Gastrocnemius medialis (tissue), 4 donors: Measurements from ENCODE around the gene CFAP299. TPM values are rescaled to one million over a fixed set of nuclear protein-coding genes. Genes with fewer than 3 reads are reported as not detected.

Experiments used
- ATAC-seq, 2 donors: fragments of 150-250 bp; one replicate each; pipeline ENCODE4 v1.9.1; 2016
- DNase-seq, 2 donors: peaks; one replicate each; pipeline ENCODE4 v3.0.0-alpha.2; 2019
- H3K27ac ChIP-seq, 4 donors: fragments of 200-600 bp; sonication (generic); 1 replicate in 1 of 4; 2 replicates in 3 of 4; pipeline ENCODE4 v1.5.1; 2016 to 2018; ENCODE audit warnings: mild to moderate bottlenecking in 2 of 4, moderate library complexity in 1 of 4
- H3K27me3 ChIP-seq, 3 donors: fragments of 200-600 bp; sonication (generic) in 2 of 3; 1 replicate in 1 of 3; 2 replicates in 2 of 3; pipeline versions ENCODE4 v1.5.1 to v1.6.0; 2016 to 2019; ENCODE audit warnings: mild to moderate bottlenecking in 1 of 3, moderate library complexity in 1 of 3
- H3K36me3 ChIP-seq, 2 donors: fragments of 200-600 bp; sonication (generic) in 1 of 2; one replicate each; pipeline ENCODE4 v1.5.1; 2017 to 2018
- H3K4me1 ChIP-seq, 2 donors: fragments of 200-600 bp; sonication (generic) in 1 of 2; one replicate each; pipeline ENCODE4 v1.5.1; 2016 to 2017; ENCODE audit warnings: mild to moderate bottlenecking in 2 of 2
- H3K4me3 ChIP-seq, 4 donors: fragments of 200-600 bp; sonication (generic) in 3 of 4; 1 replicate in 1 of 4; 2 replicates in 3 of 4; pipeline ENCODE4 v1.5.1; 2016 to 2019; ENCODE audit warnings: mild to moderate bottlenecking in 2 of 4
- H3K9me3 ChIP-seq, 3 donors: fragments of 200-600 bp; sonication (generic) in 2 of 3; 1 replicate in 1 of 3; 2 replicates in 2 of 3; pipeline ENCODE4 v1.5.1; 2016 to 2019
- CTCF ChIP-seq, 5 experiments: fragments of 450-650 bp in 3 of 5; fragments of 200-600 bp in 2 of 5; sonication (generic) in 2 of 5; IDR thresholded peaks in 4 of 5; conservative IDR thresholded peaks in 1 of 5; 1 replicate in 4 of 5; 2 replicates in 1 of 5; pipeline ENCODE4 v1.5.1; 2016 to 2019; ENCODE audit warnings: antibody characterized with exemption in 5 of 5, mild to moderate bottlenecking in 3 of 5, moderate library complexity in 3 of 5
- POLR2A ChIP-seq, 2 donors: fragments of 450-650 bp; IDR thresholded peaks; one replicate each; pipeline ENCODE4 v1.6.1; 2017; ENCODE audit warnings: antibody characterized with exemption in 2 of 2, mild to moderate bottlenecking in 2 of 2, moderate library complexity in 2 of 2
- in situ Hi-C, 4 donors: fragments of 200-750 bp; cut with MboI; loops; one replicate each; pipeline versions ENCODE4 v1.15.0 to v1.8.0; 2017; ENCODE audit warnings: low sequenced_read_pairs in 4 of 4
- intact Hi-C: fragments of 100-400 bp; cut with DNase I; formaldehyde crosslinking; loops from one replicate; pipeline ENCODE4 v1.15.1; 2023; ENCODE audit warnings: low total_unique reads
- total RNA-seq, 4 donors: library from RNA; depleted of rRNA; stranded (reverse); fragments of >200 nt; gene quantifications; one replicate each; pipeline versions ENCODE4 v1.1.0 to v1.2.3, GENCODE V29; 2016

CFAP299 gene
- total RNA-seq, 4 donors from 2014 or later = not detected

- ATAC-seq = no peak
- H3K27me3 ChIP-seq = no peaks in the 10 kb centered on the region
- TF ChIP-seq POLR2A (IDR thresholded peaks at IDR 0.05) (no peak), CTCF (IDR thresholded peaks at IDR 0.05 in 4 of 5, conservative IDR thresholded peaks at IDR 0.05 in 1 of 5) (no peak)
- in situ Hi-C loops (no loop called here), intact Hi-C loops (no loop called here)
- no peaks in the 10 kb centered on the region for H3K36me3 ChIP-seq
- H3K4me1 ChIP-seq = no peaks in the 10 kb centered on the region
- DNase-seq = no peak
- no peak overlapping the region for H3K4me3 ChIP-seq
- no peak overlapping the region for H3K27ac ChIP-seq
- H3K9me3 ChIP-seq = no peaks in the 10 kb centered on the region
These were observed 39.7 kb upstream of the CFAP299 start for GRCh38 chr4:80295826-80296225.

GRCh38 chr4:80301884-80302283 is 33.6 kb upstream of the CFAP299 start:
- intact Hi-C loops = no loop called here
- peaks cover 0 to 4% (median 0%) of the 10 kb centered on the region in 3 donors for H3K27me3 ChIP-seq
- ATAC-seq = no peak
- in situ Hi-C loops = no loop called here
- TF ChIP-seq CTCF (IDR thresholded peaks at IDR 0.05 in 4 of 5, conservative IDR thresholded peaks at IDR 0.05 in 1 of 5) (no peak), POLR2A (IDR thresholded peaks at IDR 0.05) (no peak)
- H3K4me3 ChIP-seq = no peak overlapping the region
- no peak for DNase-seq
- no peaks in the 10 kb centered on the region for H3K9me3 ChIP-seq
- no peak overlapping the region for H3K27ac ChIP-seq
- no peaks in the 10 kb centered on the region for H3K36me3 ChIP-seq
- no peaks in the 10 kb centered on the region for H3K4me1 ChIP-seq

GRCh38 chr4:80302616-80303223 is 32.8 kb upstream of the CFAP299 start:
- ATAC-seq (no peak), DNase-seq (no peak)
- Histone ChIP-seq H3K4me1 (no peaks in the 10 kb centered on the region), H3K4me3 (no peak overlapping the region), H3K36me3 (no peaks in the 10 kb centered on the region), H3K27me3 (peaks cover 0 to 4% (median 0%) of the 10 kb centered on the region in 3 donors), H3K27ac (no peak overlapping the region), H3K9me3 (no peaks in the 10 kb centered on the region)
- TF ChIP-seq POLR2A (IDR thresholded peaks at IDR 0.05) (no peak), CTCF (IDR thresholded peaks at IDR 0.05 in 4 of 5, conservative IDR thresholded peaks at IDR 0.05 in 1 of 5) (no peak)
- in situ Hi-C loops (no loop called here), intact Hi-C loops (no loop called here)

- DNase-seq = no peak
- Histone ChIP-seq H3K4me3 (no peak overlapping the region), H3K36me3 (no peaks in the 10 kb centered on the region), H3K27ac (no peak overlapping the region), H3K9me3 (no peaks in the 10 kb centered on the region), H3K4me1 (no peaks in the 10 kb centered on the region), H3K27me3 (peaks cover 0 to 4% (median 0%) of the 10 kb centered on the region in 3 donors)
- intact Hi-C loops (no loop called here), in situ Hi-C loops (no loop called here)
- TF ChIP-seq CTCF (IDR thresholded peaks at IDR 0.05 in 4 of 5, conservative IDR thresholded peaks at IDR 0.05 in 1 of 5) (no peak), POLR2A (IDR thresholded peaks at IDR 0.05) (no peak)
- ATAC-seq = no peak
These were observed 30.1 kb upstream of the CFAP299 start for GRCh38 chr4:80305466-80305865.

GRCh38 chr4:80306260-80306659 is 29.3 kb upstream of the CFAP299 start:
- intact Hi-C loops = no loop called here

More at GRCh38 chr4:80306260-80306659, 29.3 kb upstream of the CFAP299 start:
- no peaks in the 10 kb centered on the region for H3K4me1 ChIP-seq
- H3K9me3 ChIP-seq = no peaks in the 10 kb centered on the region
- ATAC-seq (no peak), DNase-seq (no peak)
- no peak overlapping the region for H3K4me3 ChIP-seq
- no peak overlapping the region for H3K27ac ChIP-seq
- in situ Hi-C loops = no loop called here
- no peaks in the 10 kb centered on the region for H3K36me3 ChIP-seq
- TF ChIP-seq POLR2A (IDR thresholded peaks at IDR 0.05) (no peak), CTCF (IDR thresholded peaks at IDR 0.05 in 4 of 5, conservative IDR thresholded peaks at IDR 0.05 in 1 of 5) (no peak)
- H3K27me3 ChIP-seq = peaks cover 0 to 4% (median 0%) of the 10 kb centered on the region in 3 donors
